Liver (tissue), 9 donors: ENCODE measurements around the gene SYNJ2. TPM values are rescaled to one million over a fixed set of nuclear protein-coding genes. Genes with fewer than 3 reads are reported as not detected.

Experiments
- DNase-seq: peaks from one replicate; pipeline ENCODE4 v3.0.0-alpha.2; 2017; ENCODE audit warnings: low spot score
- H3K27ac ChIP-seq, 2 donors: one replicate each; pipeline ENCODE4 v1.7.0; 2013; ENCODE audit warnings: inconsistent platforms in 2 of 2, low read length in 2 of 2, control low read depth in 1 of 2, low read depth in 1 of 2, mild to moderate bottlenecking in 1 of 2
- H3K27me3 ChIP-seq, 4 donors: one replicate each; pipeline versions ENCODE4 v1.6.1 to v1.7.0; 2013; ENCODE audit warnings: low read length in 3 of 4, inconsistent platforms in 1 of 4, mild to moderate bottlenecking in 1 of 4, moderate library complexity in 1 of 4; ENCODE audit not compliant: control insufficient read depth in 4 of 4, insufficient read depth in 4 of 4
- H3K36me3 ChIP-seq, 4 donors: one replicate each; pipeline versions ENCODE4 v1.6.1 to v1.7.0; 2013; ENCODE audit warnings: low read length in 3 of 4, mild to moderate bottlenecking in 3 of 4, low read depth in 1 of 4, moderate library complexity in 1 of 4; ENCODE audit not compliant: control insufficient read depth in 4 of 4, insufficient read depth in 3 of 4
- H3K4me1 ChIP-seq, 4 donors: one replicate each; pipeline versions ENCODE4 v1.6.1 to v1.7.0; 2013; ENCODE audit warnings: low read length in 3 of 4, mild to moderate bottlenecking in 3 of 4, moderate library complexity in 1 of 4; ENCODE audit not compliant: control insufficient read depth in 4 of 4, insufficient read depth in 4 of 4
- H3K4me3 ChIP-seq, 3 donors: one replicate each; pipeline versions ENCODE4 v1.6.1 to v1.7.0; 2013; ENCODE audit warnings: low read length in 3 of 3, control low read depth in 1 of 3, low read depth in 1 of 3, mild to moderate bottlenecking in 1 of 3
- H3K9ac ChIP-seq, 2 donors: one replicate each; pipeline ENCODE4 v1.7.0; 2013; ENCODE audit warnings: low read length in 2 of 2, mild to moderate bottlenecking in 2 of 2, moderate library complexity in 2 of 2, control low read depth in 1 of 2, low read depth in 1 of 2
- H3K9me3 ChIP-seq, 4 donors: one replicate each; pipeline versions ENCODE4 v1.6.1 to v1.7.0; 2013; ENCODE audit warnings: low read length in 3 of 4; ENCODE audit not compliant: control insufficient read depth in 4 of 4
- ATF3 ChIP-seq: IDR thresholded peaks from 2 replicates; pipeline ENCODE4 v1.6.1; 2016; ENCODE audit warnings: antibody characterized with exemption
- CTCF ChIP-seq: fragments of 150-350 bp; IDR thresholded peaks from 2 replicates; pipeline ENCODE4 v1.5.1; 2017; ENCODE audit warnings: improper control_type of control experiment, low read depth, low read length; ENCODE audit not compliant: missing input control
- EGR1 ChIP-seq, 2 donors: IDR thresholded peaks; 2 replicates each; pipeline ENCODE4 v1.6.1; 2016 to 2018; ENCODE audit warnings: antibody characterized with exemption in 2 of 2, low read depth in 2 of 2
- FOXA1 ChIP-seq: IDR thresholded peaks from 2 replicates; pipeline ENCODE4 v1.6.1; 2016; ENCODE audit warnings: antibody characterized with exemption
- FOXA2 ChIP-seq: IDR thresholded peaks from 2 replicates; pipeline ENCODE4 v1.6.1; 2016; ENCODE audit warnings: antibody characterized with exemption
- GABPA ChIP-seq, 2 donors: IDR thresholded peaks in 1 of 2; conservative IDR thresholded peaks in 1 of 2; 2 replicates each; pipeline ENCODE4 v1.6.1; 2016; ENCODE audit warnings: antibody characterized with exemption in 2 of 2, mild to moderate bottlenecking in 1 of 2, moderate library complexity in 1 of 2
- HNF4A ChIP-seq, 2 donors: conservative IDR thresholded peaks; 2 replicates each; pipeline ENCODE4 v1.6.1; 2016; ENCODE audit warnings: antibody characterized with exemption in 2 of 2, mild to moderate bottlenecking in 2 of 2
- HNF4G ChIP-seq: IDR thresholded peaks from 2 replicates; pipeline ENCODE4 v1.6.1; 2016; ENCODE audit warnings: antibody characterized with exemption
- JUND ChIP-seq, 2 donors: IDR thresholded peaks; 2 replicates each; pipeline ENCODE4 v1.6.1; 2016; ENCODE audit warnings: antibody characterized with exemption in 2 of 2
- MAX ChIP-seq: IDR thresholded peaks from 2 replicates; pipeline ENCODE4 v1.6.1; 2016; ENCODE audit warnings: antibody characterized with exemption
- NR2F2 ChIP-seq: IDR thresholded peaks from 2 replicates; pipeline ENCODE4 v1.6.1; 2016; ENCODE audit warnings: antibody characterized with exemption
- RAD21 ChIP-seq, 2 donors: IDR thresholded peaks; 2 replicates each; pipeline ENCODE4 v1.6.1; 2016; ENCODE audit warnings: antibody characterized with exemption in 2 of 2, mild to moderate bottlenecking in 2 of 2
- REST ChIP-seq: IDR thresholded peaks from 2 replicates; pipeline ENCODE4 v1.6.1; 2016; ENCODE audit warnings: antibody characterized with exemption, mild to moderate bottlenecking
- RXRA ChIP-seq, 2 donors: IDR thresholded peaks; 2 replicates each; pipeline ENCODE4 v1.6.1; 2017 to 2018; ENCODE audit warnings: antibody characterized with exemption in 2 of 2, mild to moderate bottlenecking in 1 of 2
- SP1 ChIP-seq: IDR thresholded peaks from 2 replicates; pipeline ENCODE4 v1.6.1; 2018; ENCODE audit warnings: antibody characterized with exemption, mild to moderate bottlenecking
- TAF1 ChIP-seq: conservative IDR thresholded peaks from 2 replicates; pipeline ENCODE4 v1.6.1; 2016; ENCODE audit warnings: antibody characterized with exemption, mild to moderate bottlenecking
- YY1 ChIP-seq: IDR thresholded peaks from 2 replicates; pipeline ENCODE4 v1.6.1; 2016; ENCODE audit warnings: antibody characterized with exemption, mild to moderate bottlenecking
- ZBTB33 ChIP-seq: IDR thresholded peaks from 2 replicates; pipeline ENCODE4 v1.6.1; 2016; ENCODE audit warnings: antibody characterized with exemption
- WGBS: extraction: QIAGEN DNeasy Blood & Tissue Kit; methylation state at CpG from one replicate; pipeline ENCODE4 v1.1.7; 2013; 5-methylcytosine and 5-hydroxymethylcytosine counted together
- polyA plus RNA-seq, 2 donors: library from polyadenylated mRNA; stranded (reverse) in 1 of 2; unstranded in 1 of 2; fragments of 200-250 nt in 1 of 2; fragments of >200 nt in 1 of 2; fragmentation: Nextera tagmentation in 1 of 2; extraction: Ambion mirVana in 1 of 2; gene quantifications; one replicate each; pipeline versions ENCODE4 v1.2.1 to v1.2.3, GENCODE V29; 2013 to 2015
- total RNA-seq, 2 donors: library from RNA; depleted of rRNA; stranded (reverse); fragments of >200 nt; gene quantifications; one replicate each; pipeline ENCODE4 v1.2.3, GENCODE V29; 2014
- donor health status: healthy.
- donor health status: healthy.
- donor health status: healthy.
- donor health status: healthy.
- donor health status: healthy.

Gene SYNJ2
- total and polyA plus RNA-seq, 4 donors = 2.4 to 8.9 (median 3.2) TPM

GRCh38 chr6:157991067-157991432 lies 9.4 kb downstream of the SYNJ2 start:
- DNase-seq = no peak
- H3K4me3 ChIP-seq = no peak overlapping the region
- WGBS = 90% methylated on average over 11 of the region's 11 CpGs
- TF ChIP-seq HNF4A (conservative IDR thresholded peaks at IDR 0.05) (no peak), ATF3 (no peak), FOXA2 (no peak)
- peaks cover 13 to 56% (median 27%) of the 10 kb centered on the region in 4 donors for H3K4me1 ChIP-seq
- no peaks in the 10 kb centered on the region for H3K36me3 ChIP-seq
- no peaks in the 10 kb centered on the region for H3K9me3 ChIP-seq
- no peaks in the 10 kb centered on the region for H3K27me3 ChIP-seq
- H3K27ac ChIP-seq = no peak overlapping the region
- H3K9ac ChIP-seq = no peak overlapping the region

GRCh38 chr6:157993076-157993475 lies 11.4 kb downstream of the SYNJ2 start:
- no peak overlapping the region for H3K9ac ChIP-seq
- H3K9me3 ChIP-seq = no peaks in the 10 kb centered on the region
- H3K27ac ChIP-seq = no peak overlapping the region
- no peaks in the 10 kb centered on the region for H3K36me3 ChIP-seq
- H3K4me3 ChIP-seq = no peak overlapping the region
- 42% methylated on average over 3 of the region's 3 CpGs for WGBS
- H3K27me3 ChIP-seq = no peaks in the 10 kb centered on the region
- no peak for TF ChIP-seq RAD21 (IDR thresholded peaks at IDR 0.05)
- TF ChIP-seq YY1 = no peak
- no peak for TF ChIP-seq FOXA2
- TF ChIP-seq ZBTB33 = no peak
- TF ChIP-seq TAF1 = no peak
- no peak for TF ChIP-seq HNF4G
- no peak for TF ChIP-seq ATF3
- TF ChIP-seq JUND (IDR thresholded peaks at IDR 0.05) = no peak
- no peak for TF ChIP-seq SP1
- H3K4me1 ChIP-seq = peaks cover 13 to 51% (median 25%) of the 10 kb centered on the region in 4 donors
- DNase-seq = no peak

GRCh38 chr6:157994125-157994795 lies 12.6 kb downstream of the SYNJ2 start:
- Histone ChIP-seq H3K4me3 (no peak overlapping the region), H3K4me1 (peaks cover 15 to 51% (median 24%) of the 10 kb centered on the region in 4 donors), H3K27me3 (no peaks in the 10 kb centered on the region), H3K27ac (no peak overlapping the region), H3K9ac (no peak overlapping the region), H3K9me3 (no peaks in the 10 kb centered on the region), H3K36me3 (no peaks in the 10 kb centered on the region)
- DNase-seq = no peak
- WGBS = 73% methylated on average over 7 of the region's 7 CpGs
- TF ChIP-seq SP1 = no peak
- no peak for TF ChIP-seq FOXA1
- TF ChIP-seq ATF3 = no peak
- TF ChIP-seq JUND (IDR thresholded peaks at IDR 0.05) = no peak
- no peak for TF ChIP-seq FOXA2
- no peak for TF ChIP-seq REST
- TF ChIP-seq RXRA (IDR thresholded peaks at IDR 0.05) = no peak
- no peak for TF ChIP-seq GABPA (IDR thresholded peaks at IDR 0.05 in 1 of 2, conservative IDR thresholded peaks at IDR 0.05 in 1 of 2)
- no peak for TF ChIP-seq TAF1
- TF ChIP-seq CTCF = no peak
- TF ChIP-seq NR2F2 = no peak
- TF ChIP-seq MAX = no peak
- no peak for TF ChIP-seq EGR1 (IDR thresholded peaks at IDR 0.05; ENCODE audit: low read depth in 2 of 2)
